Keratinocyte (primary cell): ENCODE data around the gene SH3D21.

Source experiments
- EZH2 ChIP-seq: IDR thresholded peaks from one replicate; pipeline ENCODE4 v1.6.1; 2012; ENCODE audit warnings: inconsistent platforms, mild to moderate bottlenecking, low read length, moderate library complexity
- TF ChIP-seq, protein P1 (sequence below), 3 experiments: IDR thresholded peaks in 1 of 3; conservative IDR thresholded peaks in 1 of 3; optimal IDR thresholded peaks in 1 of 3; 2 replicates in 2 of 3; 3 replicates in 1 of 3; pipeline versions ENCODE3 to v1.5.1; 2011; ENCODE audit warnings: low read length in 3 of 3, mild to moderate bottlenecking in 3 of 3, moderate library complexity in 2 of 3, control low read depth in 1 of 3, inconsistent platforms in 1 of 3; ENCODE audit not compliant: insufficient read depth in 2 of 3; ENCODE audit errors: extremely low read depth in 1 of 3

DNA sequence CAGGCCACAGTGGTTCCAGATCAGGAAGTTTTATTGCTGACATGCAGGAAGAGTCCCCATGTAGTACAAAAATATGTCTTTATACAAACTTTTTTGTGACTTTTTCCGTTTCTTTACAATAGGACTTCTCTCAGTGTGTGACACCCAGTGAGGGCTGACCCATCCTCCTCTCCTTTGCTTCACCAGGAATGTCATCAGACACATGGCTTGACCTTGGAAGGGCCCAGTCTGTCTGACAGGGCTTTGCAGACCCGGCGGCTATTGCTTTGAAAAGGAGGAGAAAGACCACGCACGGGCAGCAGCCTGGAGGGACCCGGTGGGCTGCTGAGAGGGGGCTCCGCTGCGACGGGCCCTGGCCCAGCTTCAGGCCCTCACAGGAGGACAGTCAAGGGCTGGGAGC lies 33.4 kb downstream of the SH3D21 start:
- TF ChIP-seq, protein P1, sequence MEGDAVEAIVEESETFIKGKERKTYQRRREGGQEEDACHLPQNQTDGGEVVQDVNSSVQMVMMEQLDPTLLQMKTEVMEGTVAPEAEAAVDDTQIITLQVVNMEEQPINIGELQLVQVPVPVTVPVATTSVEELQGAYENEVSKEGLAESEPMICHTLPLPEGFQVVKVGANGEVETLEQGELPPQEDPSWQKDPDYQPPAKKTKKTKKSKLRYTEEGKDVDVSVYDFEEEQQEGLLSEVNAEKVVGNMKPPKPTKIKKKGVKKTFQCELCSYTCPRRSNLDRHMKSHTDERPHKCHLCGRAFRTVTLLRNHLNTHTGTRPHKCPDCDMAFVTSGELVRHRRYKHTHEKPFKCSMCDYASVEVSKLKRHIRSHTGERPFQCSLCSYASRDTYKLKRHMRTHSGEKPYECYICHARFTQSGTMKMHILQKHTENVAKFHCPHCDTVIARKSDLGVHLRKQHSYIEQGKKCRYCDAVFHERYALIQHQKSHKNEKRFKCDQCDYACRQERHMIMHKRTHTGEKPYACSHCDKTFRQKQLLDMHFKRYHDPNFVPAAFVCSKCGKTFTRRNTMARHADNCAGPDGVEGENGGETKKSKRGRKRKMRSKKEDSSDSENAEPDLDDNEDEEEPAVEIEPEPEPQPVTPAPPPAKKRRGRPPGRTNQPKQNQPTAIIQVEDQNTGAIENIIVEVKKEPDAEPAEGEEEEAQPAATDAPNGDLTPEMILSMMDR (optimal IDR thresholded peaks at IDR 0.05 in 1 of 3, IDR thresholded peaks at IDR 0.05 in 1 of 3, conservative IDR thresholded peaks at IDR 0.05 in 1 of 3; ENCODE audit: extremely low read depth in 1 of 3, insufficient read depth in 2 of 3, low read length in 3 of 3), result no peak
- no peak for TF ChIP-seq EZH2
